Left colon (tissue), 2 donors: ENCODE results near the gene TBC1D22A. TPM values are rescaled to one million over a fixed set of nuclear protein-coding genes. Genes with fewer than 3 reads are reported as not detected.
A peak's percentile ranks its signal among the peaks of the same experiment; 100 is the strongest.

Source experiments
- ATAC-seq: fragments of 200-7000 bp; cut with Tn5 transposase; one replicate; pipeline ENCODE4 v1.9.1; 2020; ENCODE audit warnings: mild to moderate bottlenecking, moderate library complexity
- DNase-seq, 2 donors: peaks; one replicate each; pipeline ENCODE4 v3.0.0-alpha.2; 2020
- intact Hi-C, 2 donors: fragments of 100-400 bp; cut with DNase I in 1 of 2; cut with micrococcal nuclease in 1 of 2; formaldehyde crosslinking; loops; one replicate each; pipeline versions ENCODE4 v1.11.2 to v1.14.0; 2022; cut with DNase I, micrococcal nuclease
- total RNA-seq, 2 donors: library from RNA; stranded (reverse); fragmentation: NEBNext Ultra II Directional; extraction: Animal tissue kit (Norgen Biotek cat#: 25700); gene quantifications; one replicate each; pipeline ENCODE4 v1.2.1, GENCODE V29; 2021
- donor health status: DM: no; HTN: no; CAD: no.
- donor health status: DM: yes; HTN: yes; CAD: no.

TBC1D22A gene
- total RNA-seq, 2 donors from 2014 or later = 40.7 to 45.2 TPM

DNA sequence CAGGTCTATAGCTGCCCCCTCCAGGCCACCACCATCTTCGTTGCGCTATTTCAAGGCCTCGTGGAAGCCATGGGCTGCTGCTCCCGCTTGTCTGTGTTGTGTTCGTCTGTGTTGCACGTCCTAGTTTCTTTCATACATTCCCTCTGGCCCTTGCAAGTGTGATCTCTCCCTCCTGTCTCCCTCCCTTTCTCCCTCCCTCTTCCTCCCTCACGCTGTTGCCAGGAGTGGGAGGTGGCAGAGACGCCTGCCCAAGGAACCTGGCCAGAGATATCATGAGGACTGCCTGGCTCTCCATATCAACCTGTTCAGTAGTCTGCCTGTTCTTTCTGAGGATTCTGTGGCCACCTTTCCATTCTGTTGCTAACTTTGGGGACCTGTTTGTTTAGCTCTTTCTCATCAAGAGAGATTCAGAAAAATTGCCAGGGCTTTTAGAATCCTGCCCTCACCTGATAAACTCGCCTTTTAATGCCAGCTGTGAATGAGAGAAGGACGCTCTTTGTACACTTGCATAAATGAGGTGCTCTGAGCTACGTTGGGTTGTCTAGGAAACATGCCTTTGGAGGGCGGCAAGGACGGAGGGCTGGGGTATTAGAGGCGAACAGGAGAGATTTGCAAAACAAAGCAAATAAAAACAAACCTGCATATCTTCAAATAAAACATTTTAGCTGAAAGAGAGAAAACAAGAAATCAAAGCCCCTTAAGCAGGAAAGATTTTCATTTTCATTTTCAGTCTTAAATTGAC, 185.2 kb downstream of the TBC1D22A start:
- no peak for DNase-seq
- no peak for ATAC-seq
- intact Hi-C loops = no loop called here

DNA sequence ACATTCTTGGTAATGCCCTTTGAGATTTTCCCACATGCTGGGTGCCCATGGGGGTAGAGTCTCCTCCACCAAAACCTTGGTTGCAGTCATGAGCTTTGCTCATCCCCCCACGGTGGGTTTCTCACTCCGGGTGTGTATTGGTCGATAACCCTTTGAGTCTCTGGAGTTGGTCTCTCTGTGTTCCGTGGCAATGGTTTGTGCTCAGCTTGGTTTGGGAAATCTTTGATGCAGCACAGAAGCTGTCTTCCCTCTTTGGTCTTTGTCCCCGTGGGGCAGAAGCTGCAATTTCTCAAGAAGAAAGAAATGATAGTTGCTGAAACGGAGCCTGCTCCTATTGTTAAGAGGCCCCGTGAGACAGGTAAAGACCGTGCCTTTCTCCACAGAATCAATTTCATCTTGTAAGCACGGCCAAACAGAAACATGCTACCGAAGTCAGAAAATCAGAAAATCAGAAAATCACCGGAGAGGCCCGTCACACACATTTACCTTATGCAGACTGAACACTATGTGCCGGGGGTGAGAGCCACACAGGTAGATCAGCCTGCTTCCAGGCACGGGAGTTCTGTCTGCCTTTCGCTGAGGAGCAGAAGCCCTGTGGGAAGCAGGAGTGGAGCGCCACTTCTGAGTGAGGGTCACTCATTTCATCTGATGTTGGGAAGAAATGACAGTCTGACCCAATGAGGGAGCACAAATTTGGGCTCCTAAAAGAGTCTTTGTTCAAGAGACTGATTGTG, 186.1 kb downstream of the TBC1D22A start:
- DNase-seq = no peak
- intact Hi-C loops = no loop called here

DNA sequence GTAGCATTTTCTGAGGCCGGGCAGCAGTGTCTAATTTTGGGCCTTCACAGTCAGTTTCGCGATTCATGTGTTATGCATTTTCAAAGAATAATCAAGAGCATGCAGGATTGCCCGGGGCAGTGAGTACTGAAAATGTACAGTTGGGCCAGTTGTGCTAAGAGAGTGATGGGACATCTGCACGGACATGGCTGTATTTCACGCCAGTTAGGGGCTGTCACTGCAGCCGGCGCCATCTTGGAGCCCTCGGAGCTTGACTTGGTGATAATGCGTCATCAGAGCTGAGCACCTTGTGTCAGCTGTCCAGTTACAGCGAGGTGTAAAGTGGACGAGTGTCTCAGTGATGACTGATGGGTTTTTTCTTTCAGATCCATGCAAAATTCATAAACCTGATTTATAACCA, 188.9 kb downstream of the TBC1D22A start:
- DNase-seq = no peak
- ATAC-seq = no peak
- intact Hi-C loops = no loop called here

More for the DNA sequence above, 186.1 kb downstream of the TBC1D22A start:
- ATAC-seq = no peak

DNA sequence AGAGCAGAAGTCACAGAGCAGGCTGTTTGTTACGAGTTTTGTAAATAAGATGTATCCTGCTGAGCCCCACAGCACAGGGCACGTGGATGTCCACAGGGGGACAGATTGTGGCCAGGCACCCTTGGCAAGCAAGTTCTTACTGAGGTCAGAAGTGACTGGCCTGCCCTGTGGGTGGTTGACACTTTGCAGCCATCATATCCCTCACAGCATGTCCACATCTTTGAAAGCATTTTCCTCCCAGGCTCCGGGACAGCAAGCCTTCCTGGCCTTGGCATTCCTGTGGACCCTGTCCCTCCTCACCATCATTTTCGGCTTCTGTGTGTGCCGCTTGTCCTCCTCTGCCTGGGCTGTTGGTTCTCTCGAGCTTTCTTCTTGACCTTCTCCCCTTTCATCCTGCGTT, 189.5 kb downstream of the TBC1D22A start:
- no peak for ATAC-seq
- DNase-seq = no peak

DNA sequence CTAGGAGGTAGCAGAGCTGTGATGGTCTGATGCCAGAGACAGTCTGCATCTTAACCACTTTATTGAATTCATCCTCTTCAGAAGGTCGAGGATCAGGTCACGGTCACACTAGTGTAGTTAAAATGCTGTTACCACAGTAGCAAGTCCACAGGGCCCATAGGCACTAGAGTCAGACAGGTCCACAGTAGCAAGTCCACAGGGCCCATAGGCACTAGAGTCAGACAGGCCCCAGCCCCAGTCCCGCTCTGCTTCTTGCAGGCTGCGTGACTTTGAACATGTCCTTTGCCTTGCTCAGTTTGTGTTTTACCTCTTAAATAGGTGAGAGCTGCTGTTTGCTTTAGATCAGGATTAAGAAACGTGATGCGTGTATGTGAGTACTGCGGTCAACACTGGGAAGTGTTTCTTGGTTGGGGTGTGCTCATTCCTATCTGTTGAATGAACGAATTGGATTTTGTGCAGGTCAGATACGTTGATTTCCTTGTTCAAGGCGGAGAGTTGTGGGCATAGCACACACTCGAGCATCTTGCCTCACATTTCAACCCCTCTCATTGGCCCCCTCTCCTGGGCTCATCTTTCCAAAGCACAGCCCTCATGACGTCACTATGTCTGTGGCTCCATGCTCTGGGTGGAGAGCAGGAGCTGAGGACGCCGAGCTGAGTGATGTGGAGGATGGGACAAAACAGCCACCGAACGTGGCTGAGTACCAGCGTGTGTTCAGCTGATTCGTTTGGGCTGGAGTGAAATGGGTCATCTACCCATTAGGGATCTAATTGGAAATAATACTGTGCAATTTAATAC, 191.7 kb downstream of the TBC1D22A start:
- no peak for ATAC-seq
- intact Hi-C loops = no loop called here

More for the DNA sequence above, 189.5 kb downstream of the TBC1D22A start:
- intact Hi-C loops = no loop called here

DNA sequence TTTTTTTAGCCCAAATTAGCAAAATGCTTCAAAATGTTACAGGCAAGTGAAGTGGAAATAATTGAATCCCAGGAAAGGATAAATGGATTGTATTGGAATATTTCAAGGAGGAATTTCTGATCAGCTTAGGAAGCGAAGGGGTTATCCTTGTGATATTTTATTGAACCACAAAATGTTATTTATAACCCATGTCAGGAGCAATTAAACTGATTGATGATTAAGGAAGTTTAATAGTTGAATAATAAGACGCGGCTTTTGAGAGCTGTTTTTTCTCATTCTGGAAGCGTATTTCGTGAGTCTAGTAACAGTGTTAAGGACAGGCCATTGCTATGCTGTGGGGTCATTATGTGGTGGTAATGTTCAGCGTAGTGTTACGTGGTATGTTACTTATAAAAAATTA, 192.3 kb downstream of the TBC1D22A start:
- intact Hi-C loops = no loop called here
- ATAC-seq (no peak), DNase-seq (no peak)

More for the DNA sequence above, 191.7 kb downstream of the TBC1D22A start:
- no peak for DNase-seq

DNA sequence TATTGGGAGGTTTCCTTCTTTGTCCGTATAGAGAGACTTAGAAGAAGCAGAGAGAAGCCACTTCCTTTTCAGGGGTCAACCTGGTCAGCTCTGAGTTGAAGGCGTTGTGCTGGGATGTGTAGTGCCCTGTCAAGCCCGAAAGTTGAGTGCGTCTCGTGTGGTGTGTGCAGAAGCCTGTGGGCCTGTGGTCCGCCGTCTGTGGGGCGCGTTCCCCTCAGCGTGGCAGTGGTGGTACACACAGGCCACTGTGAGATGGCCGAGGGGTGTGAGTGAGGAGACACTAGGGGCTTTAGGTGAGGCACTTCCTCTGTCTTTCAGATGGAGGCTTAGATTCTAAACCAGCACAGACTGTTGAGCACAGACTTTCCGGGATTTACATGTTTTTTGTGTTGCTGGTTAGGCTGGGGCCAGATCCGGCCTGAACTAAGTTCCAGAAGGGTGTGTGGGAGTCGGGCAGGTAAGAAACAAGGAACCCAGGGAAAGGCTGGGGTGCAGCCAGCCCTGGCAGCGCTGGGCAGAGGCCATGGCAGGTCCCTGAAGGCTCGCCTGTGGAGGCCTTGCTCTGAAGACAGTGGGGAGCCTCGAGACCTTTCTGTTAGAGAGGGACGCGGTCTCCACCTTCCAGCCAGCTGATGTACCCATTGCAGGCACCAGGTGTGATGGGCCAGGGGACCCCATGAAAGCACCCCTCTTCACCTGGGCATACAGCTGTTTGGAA, 194.2 kb downstream of the TBC1D22A start:
- no peak for ATAC-seq
- intact Hi-C loops = no loop called here
- DNase-seq = no peak

DNA sequence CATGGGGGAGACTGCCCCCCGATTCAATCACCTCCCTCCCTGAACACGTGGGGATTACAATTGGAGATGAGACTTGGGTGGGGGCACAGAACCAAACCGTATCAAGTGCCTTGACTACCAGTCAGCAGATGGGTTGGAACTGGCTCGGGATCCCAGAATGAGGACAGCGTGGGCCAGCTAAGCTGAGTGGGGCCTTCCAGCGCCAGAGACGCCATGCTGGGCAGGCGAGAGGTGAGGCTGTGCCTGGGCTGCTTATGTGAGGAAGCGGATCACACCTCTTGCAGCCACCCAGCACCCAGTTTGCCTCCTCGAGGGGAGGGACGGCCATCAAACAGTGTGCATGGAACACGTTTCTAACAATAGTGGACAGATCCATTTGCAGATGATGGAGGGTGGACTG, 195.1 kb downstream of the TBC1D22A start:
- ATAC-seq = no peak
- intact Hi-C loops = no loop called here
- DNase-seq = no peak

DNA sequence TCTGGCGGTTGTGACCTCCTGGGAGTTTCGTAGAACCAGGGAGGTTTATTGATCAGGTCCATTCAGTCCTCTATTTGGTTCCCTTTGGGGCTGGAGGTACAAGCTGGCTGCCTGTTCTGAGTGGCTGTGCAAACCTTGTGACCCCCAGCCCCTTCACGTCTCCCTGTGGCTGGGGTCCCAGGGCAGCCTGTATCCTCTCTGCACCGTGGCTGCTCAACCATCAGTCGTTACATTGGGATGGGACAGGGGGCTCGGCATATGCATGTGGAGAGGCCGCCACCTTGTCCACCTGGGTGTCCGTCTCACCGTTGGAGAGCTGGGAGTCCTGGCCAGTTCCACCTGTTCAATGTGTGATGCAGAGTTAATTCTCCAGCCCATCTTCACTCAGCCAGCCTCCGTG, 195.7 kb downstream of the TBC1D22A start:
- intact Hi-C loops = no loop called here
- no peak for ATAC-seq
- no peak for DNase-seq

DNA sequence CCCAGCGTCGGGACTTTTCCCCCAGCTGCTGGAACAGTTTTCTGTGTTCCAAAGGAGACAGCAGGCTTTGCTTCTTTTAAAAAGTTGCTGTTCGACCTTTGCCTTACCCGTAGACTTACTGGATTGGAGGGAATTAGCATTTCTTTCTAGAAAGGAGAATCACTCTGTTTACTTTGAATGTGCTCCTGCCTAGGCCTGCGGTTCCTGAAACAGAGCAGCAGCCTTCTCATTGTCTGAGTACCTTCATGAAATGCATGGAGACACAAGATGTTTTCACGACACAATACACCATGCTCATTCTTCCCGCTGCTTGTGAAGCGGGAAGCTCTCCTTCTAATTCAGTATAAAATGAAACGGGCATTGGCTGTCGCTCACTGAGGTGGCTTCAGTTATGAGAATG, 196.2 kb downstream of the TBC1D22A start:
- ATAC-seq = no peak
- no peak for DNase-seq
- intact Hi-C loops = no loop called here

DNA sequence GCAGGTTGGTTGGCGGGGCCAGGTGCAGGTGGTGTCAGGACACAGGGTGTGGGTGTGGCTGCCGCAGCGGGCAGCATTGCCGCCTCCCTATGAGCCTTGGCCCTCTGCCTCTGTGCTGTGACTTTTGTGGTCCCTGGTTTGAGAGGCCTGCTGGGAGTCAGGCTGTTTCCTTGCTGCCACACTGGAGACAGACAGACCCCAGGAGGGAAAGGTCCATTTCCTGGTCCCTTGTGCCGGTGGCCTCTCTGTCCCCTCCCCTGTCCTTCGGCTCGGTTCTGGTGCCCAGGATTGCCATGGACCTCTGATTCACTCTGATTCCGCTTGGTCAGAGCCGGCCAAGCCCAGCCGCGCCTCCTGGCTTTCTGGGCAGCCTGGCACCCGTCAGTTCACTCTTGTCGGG, 196.9 kb downstream of the TBC1D22A start:
- ATAC-seq = no peak
- no peak for DNase-seq
- intact Hi-C loops = no loop called here

DNA sequence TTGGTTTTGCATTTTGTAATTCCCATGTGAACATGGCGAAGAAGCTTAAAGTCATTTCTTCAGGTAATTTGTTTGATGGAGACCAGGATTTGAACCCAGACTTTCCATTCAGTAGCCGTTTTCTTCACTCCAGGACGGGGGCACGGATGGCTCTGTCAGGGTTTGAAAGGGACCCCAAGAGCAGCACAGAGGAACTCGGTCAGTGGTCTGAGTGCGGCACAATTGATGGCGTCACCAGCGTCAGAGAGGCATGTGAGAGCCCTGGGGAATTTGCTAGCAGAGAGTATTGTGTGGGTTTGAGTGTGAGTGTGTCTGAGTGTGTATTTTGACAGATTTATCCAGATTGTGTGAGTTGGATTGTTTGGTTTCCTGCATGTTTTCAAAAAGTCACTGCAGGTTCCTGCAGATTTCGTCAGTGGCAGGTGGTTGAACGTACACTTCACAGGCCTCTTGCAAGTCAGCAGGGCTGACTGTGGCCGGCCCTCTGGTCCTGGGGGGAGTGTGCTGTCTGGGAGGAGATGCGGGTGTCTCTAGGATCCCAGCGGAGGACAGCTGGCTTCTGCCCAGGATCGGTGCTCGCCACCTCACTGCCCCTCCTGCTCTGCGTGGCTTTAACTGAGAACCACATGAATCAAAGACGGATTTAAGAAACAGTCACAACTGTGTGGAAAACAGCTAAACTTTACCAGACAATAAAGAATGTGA, 199.3 kb downstream of the TBC1D22A start:
- DNase-seq = no peak
- ATAC-seq = no peak
- intact Hi-C loops = no loop called here

DNA sequence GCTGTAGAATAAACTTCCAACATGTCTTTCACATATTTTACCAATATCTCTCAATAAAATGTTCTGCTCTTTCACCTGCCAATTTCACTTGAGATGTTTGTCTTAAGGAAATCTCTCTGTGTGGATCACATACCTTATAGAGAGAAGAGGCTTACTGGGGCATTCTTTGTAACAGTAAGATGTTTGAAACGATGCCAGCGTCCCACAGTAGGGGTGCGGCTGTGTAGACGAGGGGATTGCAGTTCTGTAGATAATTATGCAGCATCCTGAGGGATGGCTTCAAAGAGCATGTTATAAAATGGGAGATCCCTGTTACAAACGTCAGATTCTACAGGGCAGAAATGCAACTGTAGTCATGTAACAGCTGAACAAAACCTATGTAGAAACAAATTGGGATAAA, 200.0 kb downstream of the TBC1D22A start:
- ATAC-seq (no peak), DNase-seq (no peak)
- intact Hi-C loops = no loop called here

DNA sequence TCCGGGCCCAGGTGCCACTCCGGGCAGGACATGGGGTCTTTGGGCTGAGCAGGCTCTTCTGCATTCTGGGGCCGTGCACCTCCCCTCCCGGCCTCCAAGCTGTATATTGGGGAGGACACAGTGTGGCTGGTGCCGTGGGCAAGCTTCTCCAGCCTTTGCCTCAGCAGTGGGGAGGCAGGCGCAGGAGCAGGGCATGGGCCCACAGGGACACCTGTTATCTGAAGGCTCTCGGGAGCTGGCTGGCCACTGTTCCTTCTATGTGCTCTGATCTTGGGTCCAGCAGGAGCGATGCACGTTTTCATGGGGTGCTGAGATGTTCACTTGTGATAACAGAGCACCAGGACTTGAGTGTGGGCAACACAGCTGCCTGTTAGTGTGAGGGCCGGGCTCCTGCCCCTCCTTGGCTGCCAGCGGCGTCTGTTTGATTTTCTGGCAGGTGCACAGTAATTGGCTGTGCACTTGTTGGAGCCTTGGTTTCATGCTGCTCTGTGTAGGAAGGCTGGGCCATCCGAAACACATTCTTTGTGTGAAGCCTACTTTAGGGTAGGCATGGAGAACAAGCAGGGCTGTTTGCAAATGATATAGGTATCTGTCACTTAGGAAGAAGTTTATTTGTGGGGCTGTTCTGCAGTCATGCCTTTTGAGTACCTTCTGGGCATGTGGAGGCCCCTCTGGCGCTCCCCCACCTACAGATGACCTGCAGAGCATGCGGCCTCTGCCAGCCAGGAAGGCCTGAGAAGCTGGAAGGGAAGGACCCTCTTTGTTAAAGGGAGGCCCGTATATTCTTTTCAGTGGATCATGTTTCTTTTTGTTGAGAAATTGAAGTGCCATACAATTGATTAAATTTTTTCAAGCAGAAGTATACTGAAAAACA, 201.5 kb downstream of the TBC1D22A start:
- ATAC-seq (peak; percentile 61), DNase-seq (no peak)
- intact Hi-C loops = no loop called here

DNA sequence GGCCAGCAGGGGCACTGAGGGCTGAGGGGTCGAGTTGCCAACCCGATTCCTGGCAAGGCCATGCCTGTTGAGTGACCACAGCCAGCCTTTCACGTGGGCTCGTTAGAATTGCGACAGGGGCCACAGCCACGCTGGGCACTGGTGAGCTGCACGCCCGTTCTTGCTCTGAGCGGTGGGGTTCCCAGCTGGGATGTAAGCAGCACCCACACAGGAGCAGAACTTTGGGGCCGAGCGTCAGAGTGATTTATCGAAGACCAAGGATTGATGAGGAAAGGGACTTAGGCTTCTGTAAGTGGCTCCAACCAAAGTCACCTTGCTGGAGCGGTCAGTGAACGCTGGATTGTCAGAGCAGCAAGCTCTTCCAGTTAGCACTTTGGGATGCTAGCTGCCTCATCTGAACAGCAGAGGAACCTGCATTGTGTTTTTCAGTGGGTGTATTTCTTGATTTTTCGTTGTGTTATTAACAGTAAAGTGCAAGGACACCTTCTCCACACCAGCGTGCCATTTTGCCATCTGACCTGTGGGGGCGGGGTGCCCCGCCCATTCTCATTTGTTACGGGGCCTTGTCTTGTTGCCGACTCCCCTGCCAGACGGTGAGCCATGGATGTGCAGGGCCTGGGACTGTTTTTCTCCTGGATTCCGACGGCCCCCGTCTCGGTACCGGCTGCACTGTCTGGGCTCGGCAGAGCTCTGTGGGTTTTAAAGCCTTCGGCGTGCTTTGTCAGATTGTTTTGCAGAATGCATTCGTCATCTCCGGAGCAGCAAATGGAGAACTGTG, 202.5 kb downstream of the TBC1D22A start:
- no peak for DNase-seq
- no peak for ATAC-seq
- intact Hi-C loops = no loop called here

DNA sequence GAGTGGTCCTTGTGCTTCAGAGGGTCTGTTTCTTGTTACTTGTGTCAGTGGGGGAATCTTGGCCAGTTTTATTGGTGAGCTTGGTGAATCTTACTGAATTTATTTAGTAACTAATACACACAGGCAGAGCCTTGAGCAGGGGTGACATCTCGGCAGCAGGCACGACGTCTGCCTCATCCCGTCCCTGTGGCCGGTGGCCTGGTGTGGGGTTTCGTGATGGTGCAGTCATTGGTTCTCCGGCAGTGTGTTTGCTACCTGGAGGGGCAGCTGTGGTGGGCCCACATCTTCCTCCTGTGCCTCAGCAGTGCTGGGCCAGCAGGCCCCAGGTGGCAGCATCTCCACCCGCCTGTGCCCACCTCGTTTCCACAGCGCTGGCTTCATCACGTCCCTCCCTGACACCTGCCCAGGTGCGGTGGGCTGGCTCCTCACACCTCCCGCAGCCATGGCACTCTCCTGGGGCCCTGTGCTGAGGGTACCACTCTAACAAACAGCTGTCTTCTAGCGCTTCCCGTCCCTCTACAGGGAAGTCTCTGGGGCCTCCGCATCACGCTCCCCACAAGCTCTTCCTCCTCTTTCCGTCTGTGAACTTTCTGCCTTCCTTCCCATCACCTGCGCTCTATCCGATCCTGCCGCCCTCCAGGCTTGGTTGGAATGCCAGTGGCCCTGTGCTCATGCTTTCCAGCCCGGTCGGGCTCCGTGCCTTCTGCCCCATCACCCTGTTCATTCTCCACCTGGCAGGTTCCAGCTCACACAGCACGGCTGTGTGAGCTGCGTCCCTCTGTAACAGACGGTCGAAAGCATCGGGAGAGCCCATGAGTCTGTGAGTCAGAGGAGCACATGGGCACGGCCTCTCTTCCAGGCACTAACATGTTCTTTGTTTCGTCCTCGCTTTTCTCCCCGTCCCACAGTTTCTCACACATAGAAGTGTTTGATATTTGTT, 203.4 kb downstream of the TBC1D22A start:
- no peak for DNase-seq
- ATAC-seq = no peak
- intact Hi-C loops = no loop called here
